Measurements from ENCODE around the gene DZANK1.

- TF ChIP-seq POLR2A (conservative IDR thresholded peaks at IDR 0.05) (no peak), CREB3 (tag; conservative IDR thresholded peaks at IDR 0.05; ENCODE audit: low read depth) (no peak), DACH1 (IDR thresholded peaks at IDR 0.05; ENCODE audit: partially characterized antibody) (no peak), POLR2AphosphoS5 (IDR thresholded peaks at IDR 0.05; ENCODE audit: control insufficient read depth, insufficient read depth, low read depth, low read length) (no peak), HMG20B (CRISPR knock-in tag; IDR thresholded peaks at IDR 0.05) (no peak), MXD1 (CRISPR knock-in tag; IDR thresholded peaks at IDR 0.05; ENCODE audit: borderline replicate concordance, poor library complexity, severe bottlenecking) (no peak), EP300 (IDR thresholded peaks at IDR 0.05; ENCODE audit: low read length) (no peak)
These were observed 103.9 kb downstream of the DZANK1 start for GRCh38 chr20:18362916-18363315.
